Spinal cord (tissue), 10 donors: ENCODE data around the gene EFNB1. TPM values are rescaled to one million over a fixed set of nuclear protein-coding genes. Genes with fewer than 3 reads are reported as not detected.

Experiments used
- DNase-seq, 6 donors: peaks; one replicate each; pipeline versions ENCODE4 v3.0.0 to v3.0.0-alpha.2; 2013 to 2015; ENCODE audit warnings: low spot score in 6 of 6, low read depth in 4 of 6
- H3K27ac ChIP-seq: one replicate; pipeline ENCODE4 v1.5.1; 2013; ENCODE audit warnings: low read depth, low read length, control low read depth
- H3K27me3 ChIP-seq: one replicate; pipeline ENCODE4 v1.6.1; 2013; ENCODE audit warnings: low read length; ENCODE audit not compliant: control insufficient read depth, insufficient read depth
- H3K36me3 ChIP-seq: one replicate; pipeline ENCODE4 v1.6.1; 2013; ENCODE audit warnings: low read length; ENCODE audit not compliant: control insufficient read depth, insufficient read depth
- H3K4me1 ChIP-seq: one replicate; pipeline ENCODE4 v1.6.1; 2013; ENCODE audit warnings: low read length; ENCODE audit not compliant: control insufficient read depth, insufficient read depth
- H3K4me3 ChIP-seq: one replicate; pipeline ENCODE4 v1.5.1; 2013; ENCODE audit warnings: low read depth, low read length, control low read depth
- H3K9me3 ChIP-seq: one replicate; pipeline ENCODE4 v1.6.1; 2013; ENCODE audit warnings: low read length; ENCODE audit not compliant: control insufficient read depth, insufficient read depth
- WGBS: methylation state at CpG from one replicate; pipeline ENCODE4 v1.1.5; 2013; ENCODE audit warnings: missing lambda C conversion rate; ENCODE audit not compliant: insufficient coverage; 5-methylcytosine and 5-hydroxymethylcytosine counted together
- polyA plus RNA-seq, 2 donors: library from polyadenylated mRNA; unstranded; fragments of 120-200 nt; gene quantifications; one replicate each; pipeline ENCODE4 v1.2.1, GENCODE V29; 2013; ENCODE audit not compliant: insufficient read length in 2 of 2
- total RNA-seq, 2 donors: library from RNA; depleted of rRNA in 1 of 2; stranded (reverse); fragments of 120-200 nt in 1 of 2; fragments of >200 nt in 1 of 2; gene quantifications; one replicate each; pipeline versions ENCODE4 v1.2.3 to v1.2.4, GENCODE V29; 2013 to 2014
- donor health status: healthy.

EFNB1 gene
- total and polyA plus RNA-seq, 4 donors: 19.3 to 105 (median 28.8) TPM

- Histone ChIP-seq H3K4me3 (no peak overlapping the region), H3K4me1 (peaks cover 24% of the 10 kb centered on the region), H3K27ac (no peak overlapping the region), H3K27me3 (peaks cover 13% of the 10 kb centered on the region), H3K9me3 (no peaks in the 10 kb centered on the region), H3K36me3 (no peaks in the 10 kb centered on the region)
- DNase-seq: no peak
- WGBS: 65% methylated on average over 5 of the region's 10 CpGs
These were observed 2.5 kb upstream of the EFNB1 start for GRCh38 chrX:68826113-68826980.

- no peaks in the 10 kb centered on the region for H3K9me3 ChIP-seq
- no peak for DNase-seq
- H3K4me3 ChIP-seq: no peak overlapping the region
- H3K4me1 ChIP-seq: peaks cover 33% of the 10 kb centered on the region
- no peak overlapping the region for H3K27ac ChIP-seq
- no peaks in the 10 kb centered on the region for H3K36me3 ChIP-seq
- H3K27me3 ChIP-seq: peaks cover 13% of the 10 kb centered on the region
These were observed 1.6 kb upstream of the EFNB1 start for GRCh38 chrX:68827256-68827655.

- H3K27me3 ChIP-seq: peaks cover 11% of the 10 kb centered on the region
- H3K4me1 ChIP-seq: peaks cover 38% of the 10 kb centered on the region
- WGBS: 19% methylated on average over 35 of the region's 35 CpGs
These were observed 785 bp upstream of the EFNB1 start for GRCh38 chrX:68827848-68828624.

GRCh38 chrX:68829582-68830418 lies 979 bp downstream of the EFNB1 start:
- Histone ChIP-seq H3K36me3 (no peaks in the 10 kb centered on the region), H3K27me3 (peaks cover 5% of the 10 kb centered on the region), H3K27ac (peak overlapping the region; percentile 78), H3K4me3 (peak overlapping the region; percentile 74), H3K4me1 (peaks cover 43% of the 10 kb centered on the region), H3K9me3 (no peaks in the 10 kb centered on the region)
- WGBS: 27% methylated on average over 67 of the region's 74 CpGs
- peak in 1 of 6 donors; percentile 45 for DNase-seq

More at GRCh38 chrX:68827848-68828624, 785 bp upstream of the EFNB1 start:
- peak overlapping the region; percentile 74 for H3K4me3 ChIP-seq
- no peaks in the 10 kb centered on the region for H3K36me3 ChIP-seq
- H3K27ac ChIP-seq: peak overlapping the region; percentile 71
- H3K9me3 ChIP-seq: no peaks in the 10 kb centered on the region
- DNase-seq: peak; percentile 47 to 93 (median 70)

GRCh38 chrX:68830419-68831404 lies 1.9 kb downstream of the EFNB1 start:
- no peaks in the 10 kb centered on the region for H3K9me3 ChIP-seq
- DNase-seq: peak in 1 of 6 donors; percentile 40
- WGBS: 24% methylated on average over 17 of the region's 29 CpGs
- peak overlapping the region; percentile 74 for H3K4me3 ChIP-seq
- peak overlapping the region; percentile 1 for H3K27ac ChIP-seq
- H3K36me3 ChIP-seq: no peaks in the 10 kb centered on the region
- peaks cover 5% of the 10 kb centered on the region for H3K27me3 ChIP-seq
- H3K4me1 ChIP-seq: peaks cover 46% of the 10 kb centered on the region

- 21% methylated on average over 4 of the region's 7 CpGs for WGBS
- no peak for DNase-seq
- Histone ChIP-seq H3K36me3 (no peaks in the 10 kb centered on the region), H3K27me3 (peaks cover 5% of the 10 kb centered on the region), H3K4me1 (peaks cover 46% of the 10 kb centered on the region), H3K9me3 (no peaks in the 10 kb centered on the region), H3K27ac (no peak overlapping the region), H3K4me3 (peak overlapping the region; percentile 74)
These were observed 2.7 kb downstream of the EFNB1 start for GRCh38 chrX:68831405-68832100.

- H3K4me3 ChIP-seq: peak overlapping the region; percentile 74
- WGBS: 24% methylated on average over 11 of the region's 11 CpGs
- peak overlapping the region; percentile 43 for H3K27ac ChIP-seq
- H3K36me3 ChIP-seq: no peaks in the 10 kb centered on the region
- peaks cover 46% of the 10 kb centered on the region for H3K4me1 ChIP-seq
- H3K9me3 ChIP-seq: no peaks in the 10 kb centered on the region
- peak in 2 of 6 donors; percentile 54 to 68 for DNase-seq
- H3K27me3 ChIP-seq: peaks cover 5% of the 10 kb centered on the region
These were observed 3.2 kb downstream of the EFNB1 start for GRCh38 chrX:68832101-68832416.
